PC-9 (cell line): ENCODE results near the gene AEBP1. TPM values are rescaled to one million over a fixed set of nuclear protein-coding genes. Genes with fewer than 3 reads are reported as not detected.

Source experiments
- BruUV-seq: library from RNA; stranded (reverse); fragments of 400-500 nt; replicated peaks from 2 replicates; lab custom pipeline; 2021; lab: Mats Ljungman, UMichigan
- CTCF ChIA-PET: fragments of 300-600 bp; sonication (Branson Sonifier 250); formaldehyde crosslinking; loops from one replicate; lab custom pipeline; 2022; ENCODE audit warnings: antibody characterized with exemption; lab: Charles Lee
- POLR2A ChIA-PET: fragments of 300-600 bp; sonication (Branson Sonifier 250); formaldehyde crosslinking; loops from one replicate; lab custom pipeline; 2022; ENCODE audit warnings: antibody characterized with exemption; ENCODE audit not compliant: unreplicated experiment; lab: Charles Lee
- DNase-seq, 2 experiments: peaks; one replicate each; pipeline versions ENCODE4 v3.0.0 to v3.0.0-alpha.2; 2015 to 2022; ENCODE audit warnings: mixed read lengths in 1 of 2
- H2AFZ ChIP-seq: fragments of 200-600 bp; sonication (generic); 2 replicates; pipeline ENCODE4 v1.8.1; 2017; ENCODE audit warnings: antibody characterized with exemption
- H3F3A ChIP-seq: fragments of 200-600 bp; sonication (generic); 2 replicates; pipeline ENCODE4 v1.8.1; 2017; ENCODE audit warnings: antibody characterized with exemption, mild to moderate bottlenecking, low read depth; ENCODE audit not compliant: insufficient read depth
- H3K27ac ChIP-seq: fragments of 200-600 bp; sonication (generic); 2 replicates; pipeline ENCODE4 v1.6.1; 2016; ENCODE audit warnings: mixed run types
- H3K27me3 ChIP-seq: fragments of 200-600 bp; sonication (generic); 2 replicates; pipeline ENCODE4 v1.6.1; 2016; ENCODE audit warnings: low read depth, mixed run types; ENCODE audit not compliant: insufficient read depth
- H3K36me3 ChIP-seq: fragments of 200-600 bp; sonication (generic); 2 replicates; pipeline ENCODE4 v1.6.1; 2016; ENCODE audit warnings: low read depth, mixed run types
- H3K4me1 ChIP-seq: fragments of 200-600 bp; sonication (generic); replicated peaks from 2 replicates; pipeline ENCODE4 v1.6.1; 2016; ENCODE audit warnings: mixed run types; ENCODE audit not compliant: insufficient read depth
- H3K4me2 ChIP-seq: fragments of 200-600 bp; sonication (generic); 2 replicates; pipeline ENCODE4 v1.6.1; 2017; ENCODE audit warnings: mixed run types
- H3K4me3 ChIP-seq: fragments of 200-600 bp; sonication (generic); 2 replicates; pipeline ENCODE4 v1.6.1; 2016; ENCODE audit warnings: mixed run types
- H3K79me2 ChIP-seq: fragments of 200-600 bp; sonication (generic); 2 replicates; pipeline ENCODE4 v1.6.1; 2017; ENCODE audit warnings: low read depth, mixed run types
- H3K9me2 ChIP-seq: fragments of 200-600 bp; sonication (generic); 2 replicates; pipeline ENCODE4 v1.8.1; 2017; ENCODE audit warnings: mild to moderate bottlenecking; ENCODE audit not compliant: insufficient read depth
- H3K9me3 ChIP-seq: fragments of 200-600 bp; sonication (generic); 2 replicates; pipeline ENCODE4 v1.8.1; 2016; ENCODE audit warnings: low read depth; ENCODE audit not compliant: insufficient read depth
- H4K20me1 ChIP-seq: fragments of 200-600 bp; sonication (generic); 2 replicates; pipeline ENCODE4 v1.8.1; 2017; ENCODE audit not compliant: insufficient read depth
- EZH2 ChIP-seq: fragments of 200-600 bp; sonication (generic); IDR thresholded peaks from 2 replicates; pipeline ENCODE4 v1.8.0; 2017; ENCODE audit warnings: antibody characterized with exemption, low read depth
- intact Hi-C: fragments of 100-400 bp; cut with micrococcal nuclease; formaldehyde crosslinking; loops from one replicate; pipeline ENCODE4 v1.10.0; 2022; ENCODE audit not compliant: unreplicated experiment
- total RNA-seq: library from RNA; stranded (reverse); gene quantifications from 2 replicates; pipeline ENCODE4 v1.2.3, GENCODE V29; 2021
- TF ChIP-seq, protein P1 (sequence below): fragments of 200-600 bp; sonication (generic); conservative IDR thresholded peaks from 2 replicates; pipeline ENCODE4 v1.6.1; 2017; ENCODE audit warnings: mixed run types, antibody characterized with exemption, mild to moderate bottlenecking, moderate library complexity

AEBP1 gene
- total RNA-seq, 1 experiment from 2014 or later = 0.33 TPM

DNA sequence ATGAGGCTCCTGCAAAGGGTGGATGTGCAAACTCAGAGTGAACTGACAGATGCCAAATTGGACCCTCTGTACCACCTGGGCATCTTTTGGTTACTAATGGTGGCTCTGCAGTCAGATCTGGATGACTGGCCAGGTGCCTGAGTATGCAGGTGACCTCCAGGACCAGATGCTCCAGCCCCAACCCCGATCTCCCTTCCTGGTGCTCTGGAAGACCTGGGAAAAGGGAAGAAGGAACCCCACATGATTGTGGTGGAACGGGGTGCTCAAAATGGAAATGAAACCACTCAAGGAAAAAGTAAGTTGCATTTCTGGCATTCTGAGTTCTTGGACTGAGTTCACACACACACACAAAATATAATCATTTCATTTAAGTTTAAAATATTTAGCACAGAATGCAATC lies 9.8 kb upstream of the AEBP1 start:
- CTCF ChIA-PET = no interaction called here
- POLR2A ChIA-PET = no interaction called here
- intact Hi-C loops = no loop called here
- no peaks in the 10 kb centered on the region for H3K79me2 ChIP-seq
- H2AFZ ChIP-seq = no peak overlapping the region
- DNase-seq = no peak
- no peaks in the 10 kb centered on the region for H3K27me3 ChIP-seq
- no peaks in the 10 kb centered on the region for H4K20me1 ChIP-seq
- H3K27ac ChIP-seq = no peak overlapping the region
- peaks cover 2% of the 10 kb centered on the region; the same call in 1 of the 2 replicates for H3K4me1 ChIP-seq
- H3K9me3 ChIP-seq = no peaks in the 10 kb centered on the region
- TF ChIP-seq EZH2 = no peak
- TF ChIP-seq, protein P1, sequence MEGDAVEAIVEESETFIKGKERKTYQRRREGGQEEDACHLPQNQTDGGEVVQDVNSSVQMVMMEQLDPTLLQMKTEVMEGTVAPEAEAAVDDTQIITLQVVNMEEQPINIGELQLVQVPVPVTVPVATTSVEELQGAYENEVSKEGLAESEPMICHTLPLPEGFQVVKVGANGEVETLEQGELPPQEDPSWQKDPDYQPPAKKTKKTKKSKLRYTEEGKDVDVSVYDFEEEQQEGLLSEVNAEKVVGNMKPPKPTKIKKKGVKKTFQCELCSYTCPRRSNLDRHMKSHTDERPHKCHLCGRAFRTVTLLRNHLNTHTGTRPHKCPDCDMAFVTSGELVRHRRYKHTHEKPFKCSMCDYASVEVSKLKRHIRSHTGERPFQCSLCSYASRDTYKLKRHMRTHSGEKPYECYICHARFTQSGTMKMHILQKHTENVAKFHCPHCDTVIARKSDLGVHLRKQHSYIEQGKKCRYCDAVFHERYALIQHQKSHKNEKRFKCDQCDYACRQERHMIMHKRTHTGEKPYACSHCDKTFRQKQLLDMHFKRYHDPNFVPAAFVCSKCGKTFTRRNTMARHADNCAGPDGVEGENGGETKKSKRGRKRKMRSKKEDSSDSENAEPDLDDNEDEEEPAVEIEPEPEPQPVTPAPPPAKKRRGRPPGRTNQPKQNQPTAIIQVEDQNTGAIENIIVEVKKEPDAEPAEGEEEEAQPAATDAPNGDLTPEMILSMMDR = no peak
- no peaks in the 10 kb centered on the region for H3K9me2 ChIP-seq
- no peaks in the 10 kb centered on the region for H3F3A ChIP-seq
- H3K4me3 ChIP-seq = no peak overlapping the region
- H3K4me2 ChIP-seq = no peak overlapping the region
- H3K36me3 ChIP-seq = no peaks in the 10 kb centered on the region
- BruUV-seq = no TSS peak

GRCh38 chr7:44094883-44095592 lies 9.1 kb upstream of the AEBP1 start:
- Histone ChIP-seq H3K4me2 (no peak overlapping the region), H3K27me3 (no peaks in the 10 kb centered on the region), H3K4me1 (no peaks in the 10 kb centered on the region), H3K79me2 (no peaks in the 10 kb centered on the region), H2AFZ (no peak overlapping the region), H3K36me3 (no peaks in the 10 kb centered on the region), H4K20me1 (no peaks in the 10 kb centered on the region), H3F3A (no peaks in the 10 kb centered on the region), H3K27ac (no peak overlapping the region), H3K9me2 (no peaks in the 10 kb centered on the region), H3K9me3 (no peaks in the 10 kb centered on the region), H3K4me3 (no peak overlapping the region)
- TF ChIP-seq, protein P1 = no peak
- TF ChIP-seq EZH2 = no peak
- intact Hi-C loops = no loop called here
- ChIA-PET POLR2A (no interaction called here), CTCF (no interaction called here)
- no peak for DNase-seq
- BruUV-seq = no TSS peak

DNA sequence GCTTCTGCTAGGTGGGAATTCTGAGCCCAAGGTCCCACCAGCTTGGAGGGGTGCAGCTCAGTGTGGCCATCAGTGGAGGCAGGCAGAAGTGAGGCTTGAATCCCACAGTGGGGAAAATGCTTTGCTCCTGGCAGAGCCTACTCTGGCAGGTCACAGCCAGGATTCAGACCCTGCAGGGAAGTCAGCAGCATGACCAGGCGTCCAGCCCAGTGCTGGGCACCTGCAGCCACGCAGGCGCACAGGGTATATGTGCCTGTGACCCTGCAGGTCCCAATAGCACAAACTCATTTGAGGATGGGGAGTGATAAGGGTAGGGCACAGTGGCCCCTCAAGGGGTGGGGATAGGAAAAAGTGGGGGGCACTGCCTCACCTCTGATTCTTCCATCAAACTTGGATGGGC lies 8.4 kb upstream of the AEBP1 start:
- Histone ChIP-seq H3F3A (no peaks in the 10 kb centered on the region), H3K79me2 (no peaks in the 10 kb centered on the region), H2AFZ (no peak overlapping the region), H3K9me2 (no peaks in the 10 kb centered on the region), H4K20me1 (no peaks in the 10 kb centered on the region), H3K9me3 (no peaks in the 10 kb centered on the region), H3K27ac (no peak overlapping the region), H3K4me1 (no peaks in the 10 kb centered on the region), H3K27me3 (no peaks in the 10 kb centered on the region), H3K4me2 (no peak overlapping the region), H3K4me3 (no peak overlapping the region), H3K36me3 (no peaks in the 10 kb centered on the region)
- BruUV-seq = no TSS peak
- ChIA-PET CTCF (no interaction called here), POLR2A (no interaction called here)
- TF ChIP-seq, protein P1 = no peak
- no peak for TF ChIP-seq EZH2
- intact Hi-C loops = no loop called here
- DNase-seq = no peak
